ENCODE results near the gene TNFRSF6B.
"Not testable (repeated sequence)": the region's sequence is repeated elsewhere in the genome, so short reads cannot be mapped to it uniquely, and the experiment has no call there.

Gene TNFRSF6B

DNA sequence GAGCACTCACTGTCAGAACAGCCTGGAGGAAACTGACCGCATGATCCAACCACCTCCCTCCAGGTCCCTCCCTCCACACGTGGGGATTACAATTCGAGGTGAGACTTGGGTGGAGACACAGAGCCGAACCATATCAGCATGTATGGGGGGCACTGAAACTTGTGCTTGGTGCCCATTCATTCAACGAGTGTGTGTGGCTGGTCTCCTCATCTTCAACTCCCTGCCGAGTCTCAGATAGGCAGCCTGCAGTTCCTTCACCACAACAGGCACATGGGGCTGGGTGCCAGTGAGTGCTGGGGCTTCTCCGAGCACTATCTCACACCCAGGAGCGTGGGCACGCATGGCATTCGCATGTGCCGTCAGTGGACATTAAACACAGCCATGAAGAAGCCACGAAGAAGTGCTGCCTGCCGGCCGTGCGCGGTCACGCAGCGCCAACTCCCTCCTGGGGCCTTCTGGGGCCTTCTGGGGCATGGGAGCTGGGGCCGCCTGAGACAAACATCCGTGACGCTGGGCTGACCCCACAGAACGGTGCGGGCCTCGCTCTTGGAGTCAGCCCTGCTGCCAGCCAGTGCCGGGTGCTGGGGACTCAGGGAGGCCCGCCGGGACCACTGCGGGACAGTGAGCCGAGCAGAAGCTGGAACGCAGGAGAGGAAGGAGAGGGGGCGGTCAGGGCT, 39.1 kb upstream of the TNFRSF6B start:
- no peak for TF ChIP-seq POLR2AphosphoS5 (IDR thresholded peaks at IDR 0.05; ENCODE audit: low read depth)
- H3K4me3 ChIP-seq (replicated peaks; ENCODE audit: insufficient read depth, low read length), result peak overlapping the region; percentile 91; the same call in 1 of the 2 replicates
- H3K27me3 ChIP-seq (ENCODE audit: insufficient read depth, poor library complexity, severe bottlenecking), result peaks cover 3% of the 10 kb centered on the region
- DNase-seq (ENCODE audit: low read depth in 1 of 2, low spot score in 1 of 2), result no peak
- peak overlapping the region; percentile 86 for H3K27ac ChIP-seq (replicated peaks)

DNA sequence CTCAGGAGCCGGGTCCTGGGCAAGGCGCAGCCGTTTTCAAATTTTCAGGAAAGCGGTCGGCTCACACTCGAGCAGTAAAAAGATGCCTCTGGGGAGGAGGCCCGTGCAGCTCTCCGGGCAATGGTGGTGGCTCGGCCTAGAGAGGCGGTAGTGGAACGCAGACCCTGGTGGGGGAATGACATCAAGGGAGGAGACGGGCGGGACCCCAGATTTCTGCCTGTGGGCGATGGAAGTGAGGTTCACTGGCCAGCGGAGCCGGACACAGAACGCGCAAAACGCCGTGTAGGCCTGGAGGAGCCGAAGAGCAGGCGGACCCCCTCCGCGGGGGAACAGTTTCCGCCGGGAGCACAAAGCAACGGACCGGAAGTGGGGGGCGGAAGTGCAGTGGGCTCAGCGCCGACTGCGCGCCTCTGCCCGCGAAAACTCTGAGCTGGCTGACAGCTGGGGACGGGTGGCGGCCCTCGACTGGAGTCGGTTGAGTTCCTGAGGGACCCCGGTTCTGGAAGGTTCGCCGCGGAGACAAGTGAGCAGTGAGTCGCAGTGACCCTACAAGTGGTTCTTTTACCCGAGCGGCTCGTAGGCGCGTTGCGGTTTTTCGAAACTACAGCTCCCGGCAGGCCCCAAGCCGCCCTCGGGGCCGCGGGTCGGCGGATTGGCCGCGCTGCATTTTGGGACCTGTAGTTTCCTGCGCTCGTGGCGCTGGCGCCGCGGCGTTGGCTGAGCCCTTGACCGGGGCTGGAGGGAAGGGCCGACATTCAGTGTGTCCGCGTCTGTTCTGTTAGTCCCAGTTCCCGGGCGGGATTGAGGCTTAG, 38.3 kb upstream of the TNFRSF6B start, which contains the start of gene RTEL1:
Gene RTEL1 (plus strand): TSS at position 376 of the 812 bp plus-strand sequence. CDS start 1,091 bp downstream, outside the sequence.
- TF ChIP-seq GABPA (IDR thresholded peaks at IDR 0.05; ENCODE audit: low read depth), result peak; percentile 100
- TF ChIP-seq, protein P1, sequence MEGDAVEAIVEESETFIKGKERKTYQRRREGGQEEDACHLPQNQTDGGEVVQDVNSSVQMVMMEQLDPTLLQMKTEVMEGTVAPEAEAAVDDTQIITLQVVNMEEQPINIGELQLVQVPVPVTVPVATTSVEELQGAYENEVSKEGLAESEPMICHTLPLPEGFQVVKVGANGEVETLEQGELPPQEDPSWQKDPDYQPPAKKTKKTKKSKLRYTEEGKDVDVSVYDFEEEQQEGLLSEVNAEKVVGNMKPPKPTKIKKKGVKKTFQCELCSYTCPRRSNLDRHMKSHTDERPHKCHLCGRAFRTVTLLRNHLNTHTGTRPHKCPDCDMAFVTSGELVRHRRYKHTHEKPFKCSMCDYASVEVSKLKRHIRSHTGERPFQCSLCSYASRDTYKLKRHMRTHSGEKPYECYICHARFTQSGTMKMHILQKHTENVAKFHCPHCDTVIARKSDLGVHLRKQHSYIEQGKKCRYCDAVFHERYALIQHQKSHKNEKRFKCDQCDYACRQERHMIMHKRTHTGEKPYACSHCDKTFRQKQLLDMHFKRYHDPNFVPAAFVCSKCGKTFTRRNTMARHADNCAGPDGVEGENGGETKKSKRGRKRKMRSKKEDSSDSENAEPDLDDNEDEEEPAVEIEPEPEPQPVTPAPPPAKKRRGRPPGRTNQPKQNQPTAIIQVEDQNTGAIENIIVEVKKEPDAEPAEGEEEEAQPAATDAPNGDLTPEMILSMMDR (IDR thresholded peaks at IDR 0.05; ENCODE audit: insufficient read depth, low read length), result no peak
- no peak; the same call in 1 of the 2 replicates for TF ChIP-seq SPI1 (IDR thresholded peaks at IDR 0.05; ENCODE audit: borderline replicate concordance, low read depth)
- TF ChIP-seq, protein P2, sequence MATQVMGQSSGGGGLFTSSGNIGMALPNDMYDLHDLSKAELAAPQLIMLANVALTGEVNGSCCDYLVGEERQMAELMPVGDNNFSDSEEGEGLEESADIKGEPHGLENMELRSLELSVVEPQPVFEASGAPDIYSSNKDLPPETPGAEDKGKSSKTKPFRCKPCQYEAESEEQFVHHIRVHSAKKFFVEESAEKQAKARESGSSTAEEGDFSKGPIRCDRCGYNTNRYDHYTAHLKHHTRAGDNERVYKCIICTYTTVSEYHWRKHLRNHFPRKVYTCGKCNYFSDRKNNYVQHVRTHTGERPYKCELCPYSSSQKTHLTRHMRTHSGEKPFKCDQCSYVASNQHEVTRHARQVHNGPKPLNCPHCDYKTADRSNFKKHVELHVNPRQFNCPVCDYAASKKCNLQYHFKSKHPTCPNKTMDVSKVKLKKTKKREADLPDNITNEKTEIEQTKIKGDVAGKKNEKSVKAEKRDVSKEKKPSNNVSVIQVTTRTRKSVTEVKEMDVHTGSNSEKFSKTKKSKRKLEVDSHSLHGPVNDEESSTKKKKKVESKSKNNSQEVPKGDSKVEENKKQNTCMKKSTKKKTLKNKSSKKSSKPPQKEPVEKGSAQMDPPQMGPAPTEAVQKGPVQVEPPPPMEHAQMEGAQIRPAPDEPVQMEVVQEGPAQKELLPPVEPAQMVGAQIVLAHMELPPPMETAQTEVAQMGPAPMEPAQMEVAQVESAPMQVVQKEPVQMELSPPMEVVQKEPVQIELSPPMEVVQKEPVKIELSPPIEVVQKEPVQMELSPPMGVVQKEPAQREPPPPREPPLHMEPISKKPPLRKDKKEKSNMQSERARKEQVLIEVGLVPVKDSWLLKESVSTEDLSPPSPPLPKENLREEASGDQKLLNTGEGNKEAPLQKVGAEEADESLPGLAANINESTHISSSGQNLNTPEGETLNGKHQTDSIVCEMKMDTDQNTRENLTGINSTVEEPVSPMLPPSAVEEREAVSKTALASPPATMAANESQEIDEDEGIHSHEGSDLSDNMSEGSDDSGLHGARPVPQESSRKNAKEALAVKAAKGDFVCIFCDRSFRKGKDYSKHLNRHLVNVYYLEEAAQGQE (IDR thresholded peaks at IDR 0.05; ENCODE audit: insufficient replicate concordance, low read depth), result peak; percentile 68
- TF ChIP-seq POLR2AphosphoS5 (IDR thresholded peaks at IDR 0.05; ENCODE audit: low read depth), result peak; percentile 59; the same call in 1 of the 2 replicates
- Histone ChIP-seq H3K27ac (replicated peaks) (peak within 1 kb of the TSS; percentile 86), H3K4me3 (replicated peaks; ENCODE audit: insufficient read depth, low read length) (peak within 1 kb of the TSS; percentile 91), H3K27me3 (ENCODE audit: insufficient read depth, poor library complexity, severe bottlenecking) (no peaks in the 10 kb centered on the region)
- DNase-seq (ENCODE audit: low read depth in 1 of 2, low spot score in 1 of 2), result peak; percentile 83 to 90

DNA sequence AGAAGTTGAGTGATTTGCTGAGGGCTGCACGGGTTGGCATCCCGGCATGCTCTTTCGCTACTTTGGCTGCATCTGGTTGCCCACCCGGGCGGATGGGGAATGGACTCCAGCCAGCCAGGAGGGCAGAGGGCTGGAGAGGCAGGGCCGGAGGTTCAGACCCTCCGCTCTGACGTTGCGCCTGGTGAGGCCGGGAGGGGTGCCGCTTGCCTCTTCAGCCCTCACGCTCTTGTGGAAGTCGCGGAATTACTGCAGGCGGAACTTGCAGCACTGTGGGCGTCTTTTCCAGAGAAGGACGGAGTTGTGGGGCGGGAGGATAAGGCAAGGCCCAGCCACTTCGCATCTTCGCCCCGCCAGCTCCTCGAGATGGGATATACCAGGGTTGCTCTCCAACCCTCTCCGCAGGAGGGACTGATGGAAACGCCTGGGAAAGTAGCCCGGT, 37.7 kb upstream of the TNFRSF6B start:
- peak overlapping the region; percentile 91 for H3K4me3 ChIP-seq (replicated peaks; ENCODE audit: insufficient read depth, low read length)
- TF ChIP-seq SPI1 (IDR thresholded peaks at IDR 0.05; ENCODE audit: borderline replicate concordance, low read depth), result no peak
- TF ChIP-seq, protein P1 (IDR thresholded peaks at IDR 0.05; ENCODE audit: insufficient read depth, low read length), result no peak
- TF ChIP-seq POLR2AphosphoS5 (IDR thresholded peaks at IDR 0.05; ENCODE audit: low read depth), result no peak
- TF ChIP-seq GABPA (IDR thresholded peaks at IDR 0.05; ENCODE audit: low read depth), result no peak
- TF ChIP-seq, protein P2 (IDR thresholded peaks at IDR 0.05; ENCODE audit: insufficient replicate concordance, low read depth), result no peak
- H3K27me3 ChIP-seq (ENCODE audit: insufficient read depth, poor library complexity, severe bottlenecking), result no peaks in the 10 kb centered on the region
- H3K27ac ChIP-seq (replicated peaks), result peak overlapping the region; percentile 86
- peak; percentile 55 to 73 for DNase-seq (ENCODE audit: low read depth in 1 of 2, low spot score in 1 of 2)

DNA sequence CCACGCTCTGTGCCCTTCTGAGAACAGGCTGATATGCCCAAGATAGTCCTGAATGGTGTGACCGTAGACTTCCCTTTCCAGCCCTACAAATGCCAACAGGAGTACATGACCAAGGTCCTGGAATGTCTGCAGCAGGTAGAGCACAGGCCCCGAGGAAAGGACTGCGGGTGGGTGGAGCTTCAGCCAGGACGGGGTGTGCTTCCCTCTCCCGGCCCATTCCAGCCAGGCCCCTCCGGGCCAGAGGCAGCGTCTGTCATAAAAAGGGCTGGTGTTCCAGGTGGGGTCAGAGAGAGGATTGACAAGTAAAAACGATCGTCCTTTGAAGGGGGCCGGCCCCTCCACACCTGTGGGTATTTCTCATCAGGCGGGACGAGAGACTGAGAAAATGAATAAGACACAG, 37.1 kb upstream of the TNFRSF6B start:
- Histone ChIP-seq H3K27me3 (ENCODE audit: insufficient read depth, poor library complexity, severe bottlenecking) (no peaks in the 10 kb centered on the region), H3K4me3 (replicated peaks; ENCODE audit: insufficient read depth, low read length) (peak overlapping the region; percentile 91), H3K27ac (replicated peaks) (no peak overlapping the region; the same call in 1 of the 2 replicates)
- TF ChIP-seq GABPA (IDR thresholded peaks at IDR 0.05; ENCODE audit: low read depth) (no peak), POLR2AphosphoS5 (IDR thresholded peaks at IDR 0.05; ENCODE audit: low read depth) (no peak), SPI1 (IDR thresholded peaks at IDR 0.05; ENCODE audit: borderline replicate concordance, low read depth) (no peak)
- TF ChIP-seq, protein P1 (IDR thresholded peaks at IDR 0.05; ENCODE audit: insufficient read depth, low read length), result no peak
- TF ChIP-seq, protein P2 (IDR thresholded peaks at IDR 0.05; ENCODE audit: insufficient replicate concordance, low read depth), result no peak
- no peak for DNase-seq (ENCODE audit: low read depth in 1 of 2, low spot score in 1 of 2)

DNA sequence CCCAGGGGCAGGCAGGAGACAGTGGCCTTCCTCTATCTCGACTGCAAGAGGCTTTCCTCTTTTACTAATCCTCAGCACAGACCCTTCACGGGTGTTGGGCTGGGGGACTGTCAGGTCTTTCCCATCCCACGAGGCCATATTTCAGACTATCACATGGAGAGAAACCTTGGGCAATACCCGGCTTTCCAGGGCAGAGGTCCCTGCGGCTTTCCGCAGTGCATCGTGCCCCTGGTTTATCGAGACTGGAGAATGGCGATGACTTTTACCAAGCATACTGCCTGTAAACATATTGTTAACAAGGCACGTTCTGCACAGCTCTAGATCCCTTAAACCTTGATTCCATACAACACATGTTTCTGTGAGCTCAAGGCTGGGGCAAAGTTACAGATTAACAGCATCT, 36.3 kb upstream of the TNFRSF6B start:
- H3K4me3 ChIP-seq (replicated peaks; ENCODE audit: insufficient read depth, low read length); H3K27me3 ChIP-seq (ENCODE audit: insufficient read depth, poor library complexity, severe bottlenecking); H3K27ac ChIP-seq (replicated peaks); DNase-seq (ENCODE audit: low read depth in 1 of 2, low spot score in 1 of 2): not testable (repeated sequence)
